Endothelial cell of umbilical vein (primary cell): ENCODE data around the gene GPR119. TPM values are rescaled to one million over a fixed set of nuclear protein-coding genes. Genes with fewer than 3 reads are reported as not detected.

Experiments used
- BruUV-seq: library from RNA; stranded (reverse); fragments of 400-500 nt; replicated peaks from 2 replicates; lab custom pipeline; 2021; lab: Mats Ljungman, UMichigan
- CTCF ChIA-PET: fragments of 300-600, 350-600 bp; sonication (Branson Sonifier 250); formaldehyde crosslinking; loops from one replicate; lab custom pipeline; 2021; ENCODE audit warnings: antibody characterized with exemption, inconsistent platforms; lab: Charles Lee
- POLR2A ChIA-PET: fragments of 300-600, 350-600 bp; sonication (Branson Sonifier 250); formaldehyde crosslinking; loops from one replicate; lab custom pipeline; 2021; ENCODE audit warnings: antibody characterized with exemption, inconsistent platforms; lab: Charles Lee
- DNase-seq: peaks from one replicate; pipeline ENCODE4 v3.0.0-alpha.2; 2011; ENCODE audit warnings: low read depth, low spot score
- FAIRE-seq: peaks from 2 replicates; lab custom pipeline; 2011; peaks lifted over from hg19 to GRCh38; lab: Jason Lieb, UNC
- H2AFZ ChIP-seq: 2 replicates; pipeline ENCODE4 v1.6.0; 2012; ENCODE audit warnings: low read depth, low read length, control low read depth, inconsistent platforms
- H3K27ac ChIP-seq: 2 replicates; pipeline ENCODE4 v1.5.1; 2011; ENCODE audit warnings: low read depth, mild to moderate bottlenecking, control low read depth, low read length, moderate library complexity; ENCODE audit not compliant: insufficient read depth
- H3K27me3 ChIP-seq, 2 experiments: 2 replicates each; pipeline versions ENCODE4 v1.6.0 to v1.6.1; 2011; ENCODE audit warnings: low read length in 2 of 2, mixed read lengths in 1 of 2; ENCODE audit not compliant: control insufficient read depth in 2 of 2, insufficient read depth in 2 of 2
- H3K36me3 ChIP-seq, 2 experiments: 2 replicates in 1 of 2; 3 replicates in 1 of 2; pipeline ENCODE4 v1.5.1; 2011; ENCODE audit warnings: low read length in 2 of 2, mild to moderate bottlenecking in 1 of 2, moderate library complexity in 1 of 2; ENCODE audit not compliant: control insufficient read depth in 2 of 2, insufficient read depth in 2 of 2; ENCODE audit errors: extremely low read depth in 1 of 2
- H3K4me1 ChIP-seq: 3 replicates; pipeline ENCODE4 v1.5.1; 2011; ENCODE audit warnings: mild to moderate bottlenecking, low read length; ENCODE audit not compliant: control insufficient read depth, insufficient read depth; ENCODE audit errors: extremely low read depth
- H3K4me2 ChIP-seq: 2 replicates; pipeline ENCODE4 v1.6.1; 2011; ENCODE audit warnings: low read length, control low read depth, mixed read lengths; ENCODE audit not compliant: insufficient read depth
- H3K4me3 ChIP-seq, 3 experiments: fragments of 200-600 bp in 1 of 3; sonication (generic), shearing (Covaris generic) in 1 of 3; replicated peaks in 1 of 3; 2 replicates each; pipeline ENCODE4 v1.5.1; 2011 to 2016; ENCODE audit warnings: control low read depth in 3 of 3, low read length in 3 of 3, mild to moderate bottlenecking in 2 of 3, inconsistent platforms in 1 of 3, low read depth in 1 of 3, moderate library complexity in 1 of 3; ENCODE audit not compliant: insufficient read depth in 1 of 3
- H3K79me2 ChIP-seq: 2 replicates; pipeline ENCODE4 v1.6.0; 2012; ENCODE audit warnings: low read length, inconsistent platforms; ENCODE audit not compliant: control insufficient read depth, insufficient read depth
- H3K9ac ChIP-seq: replicated peaks from 2 replicates; pipeline ENCODE3; 2011; ENCODE audit warnings: low read length, control low read depth; ENCODE audit not compliant: insufficient read depth; ENCODE audit errors: extremely low read depth
- H3K9me1 ChIP-seq: replicated peaks from 3 replicates; pipeline ENCODE4 v1.6.0; 2011; ENCODE audit warnings: mild to moderate bottlenecking, low read length; ENCODE audit not compliant: control insufficient read depth, insufficient read depth; ENCODE audit errors: extremely low read depth
- H3K9me3 ChIP-seq: replicated peaks from 2 replicates; pipeline ENCODE4 v1.5.1; 2012; ENCODE audit warnings: low read length, inconsistent platforms; ENCODE audit not compliant: control insufficient read depth, insufficient read depth
- H4K20me1 ChIP-seq: replicated peaks from 2 replicates; pipeline ENCODE3; 2011; ENCODE audit warnings: mild to moderate bottlenecking, low read length; ENCODE audit not compliant: control insufficient read depth, insufficient read depth; ENCODE audit errors: extremely low read depth
- EZH2 ChIP-seq: IDR thresholded peaks from 2 replicates; pipeline ENCODE4 v1.6.1; 2012; ENCODE audit warnings: borderline replicate concordance, low read depth, mild to moderate bottlenecking, moderate library complexity, low read length, inconsistent platforms; ENCODE audit not compliant: severe bottlenecking
- FOS ChIP-seq: IDR thresholded peaks from 2 replicates; pipeline ENCODE4 v1.6.1; 2011; ENCODE audit warnings: mild to moderate bottlenecking, low read length, moderate library complexity, borderline replicate concordance; ENCODE audit not compliant: insufficient read depth
- GATA2 ChIP-seq: IDR thresholded peaks from 2 replicates; pipeline ENCODE4 v1.7.0; 2011; ENCODE audit warnings: low read depth, mild to moderate bottlenecking, moderate library complexity, mixed read lengths, low read length; ENCODE audit not compliant: insufficient read length, insufficient read depth
- JUN ChIP-seq: IDR thresholded peaks from 2 replicates; pipeline ENCODE4 v1.6.1; 2011; ENCODE audit warnings: borderline replicate concordance, low read depth; ENCODE audit not compliant: insufficient read length, insufficient read depth
- MYC ChIP-seq: IDR thresholded peaks from one replicate; pipeline ENCODE4 v1.6.1; 2011; ENCODE audit warnings: mild to moderate bottlenecking, low read depth, low read length
- POLR2A ChIP-seq: IDR thresholded peaks from 2 replicates; pipeline ENCODE4 v1.6.1; 2012; ENCODE audit warnings: low read depth, mild to moderate bottlenecking, control low read depth, low read length
- POLR2AphosphoS5 ChIP-seq: IDR thresholded peaks from 2 replicates; pipeline ENCODE4 v1.6.1; 2012; ENCODE audit warnings: low read depth, mild to moderate bottlenecking, control low read depth, low read length, moderate library complexity; ENCODE audit not compliant: insufficient read depth
- dilution Hi-C: fragments of 300-500 bp; cut with MboI; formaldehyde crosslinking; loops from one replicate; pipeline ENCODE4 v1.15.0; 2019; ENCODE audit warnings: low sequenced_read_pairs; ENCODE audit not compliant: extremely low pct_ligation_motif_present
- intact Hi-C: fragments of 100-400 bp; cut with micrococcal nuclease; formaldehyde crosslinking; loops from one replicate; pipeline ENCODE4 v1.10.0; 2022
- polyA plus RNA-seq, 4 experiments: library from polyadenylated mRNA; depleted of rRNA in 3 of 4; stranded (reverse) in 3 of 4; unstranded in 1 of 4; fragments of >200 nt; gene quantifications; 2 replicates each; pipeline versions ENCODE4 v1.2.1 to v1.2.3, GENCODE V29; 2011 to 2012; ENCODE audit warnings: missing spikeins in 1 of 4
- total RNA-seq: library from RNA; stranded (reverse); gene quantifications from 2 replicates; pipeline ENCODE4 v1.2.3, GENCODE V29; 2021
- TF ChIP-seq, protein P1 (sequence below): IDR thresholded peaks from 2 replicates; pipeline ENCODE4 v1.6.1; 2011; ENCODE audit not compliant: insufficient read depth, insufficient read length
- TF ChIP-seq, protein P2 (sequence below), 2 donors: IDR thresholded peaks; 1 replicate in 1 of 2; 2 replicates in 1 of 2; pipeline ENCODE4 v1.5.1; 2011; ENCODE audit warnings: low read length in 2 of 2, mild to moderate bottlenecking in 2 of 2, moderate library complexity in 2 of 2, control low read depth in 1 of 2, inconsistent platforms in 1 of 2, low read depth in 1 of 2; ENCODE audit not compliant: insufficient read depth in 1 of 2; ENCODE audit errors: extremely low read depth in 1 of 2

Gene GPR119
- total and polyA plus RNA-seq, 2 donors (not counting 3 experiments of a cell fraction or from before 2014, with no cell fraction given) = not detected

DNA sequence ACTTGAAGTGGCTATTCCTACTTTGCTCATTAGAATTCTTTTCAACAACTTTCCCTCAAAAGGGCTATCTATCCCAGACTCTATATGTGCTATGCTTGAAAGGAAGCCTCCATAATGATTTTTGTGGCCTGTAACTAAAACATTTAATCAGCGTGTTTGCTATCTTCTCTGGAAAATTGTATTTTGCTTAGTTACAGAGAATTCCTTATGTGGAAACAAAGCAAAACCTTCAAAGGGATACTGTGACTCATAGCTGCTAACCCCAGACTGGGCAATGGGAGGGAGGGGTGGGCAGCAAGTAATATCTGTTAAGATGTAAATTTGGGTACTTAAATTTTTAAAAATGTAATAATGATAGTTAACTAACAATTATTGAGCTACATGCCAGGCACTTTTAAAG is 42.1 kb downstream of the GPR119 start:
- Histone ChIP-seq H3K4me1 (no peaks in the 10 kb centered on the region), H2AFZ (no peak overlapping the region), H4K20me1 (no peaks in the 10 kb centered on the region), H3K27me3 (no peaks in the 10 kb centered on the region), H3K9me3 (no peaks in the 10 kb centered on the region), H3K79me2 (no peaks in the 10 kb centered on the region), H3K27ac (no peak overlapping the region), H3K36me3 (no peaks in the 10 kb centered on the region), H3K4me2 (no peak overlapping the region), H3K9ac (no peak overlapping the region), H3K9me1 (no peaks in the 10 kb centered on the region), H3K4me3 (no peak overlapping the region)
- intact Hi-C loops = no loop called here
- dilution Hi-C loops = no loop called here
- TF ChIP-seq FOS (no peak), POLR2A (no peak), GATA2 (no peak), JUN (no peak), MYC (no peak), EZH2 (no peak), POLR2AphosphoS5 (no peak)
- TF ChIP-seq, protein P1, sequence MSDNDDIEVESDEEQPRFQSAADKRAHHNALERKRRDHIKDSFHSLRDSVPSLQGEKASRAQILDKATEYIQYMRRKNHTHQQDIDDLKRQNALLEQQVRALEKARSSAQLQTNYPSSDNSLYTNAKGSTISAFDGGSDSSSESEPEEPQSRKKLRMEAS = no peak
- TF ChIP-seq, protein P2, sequence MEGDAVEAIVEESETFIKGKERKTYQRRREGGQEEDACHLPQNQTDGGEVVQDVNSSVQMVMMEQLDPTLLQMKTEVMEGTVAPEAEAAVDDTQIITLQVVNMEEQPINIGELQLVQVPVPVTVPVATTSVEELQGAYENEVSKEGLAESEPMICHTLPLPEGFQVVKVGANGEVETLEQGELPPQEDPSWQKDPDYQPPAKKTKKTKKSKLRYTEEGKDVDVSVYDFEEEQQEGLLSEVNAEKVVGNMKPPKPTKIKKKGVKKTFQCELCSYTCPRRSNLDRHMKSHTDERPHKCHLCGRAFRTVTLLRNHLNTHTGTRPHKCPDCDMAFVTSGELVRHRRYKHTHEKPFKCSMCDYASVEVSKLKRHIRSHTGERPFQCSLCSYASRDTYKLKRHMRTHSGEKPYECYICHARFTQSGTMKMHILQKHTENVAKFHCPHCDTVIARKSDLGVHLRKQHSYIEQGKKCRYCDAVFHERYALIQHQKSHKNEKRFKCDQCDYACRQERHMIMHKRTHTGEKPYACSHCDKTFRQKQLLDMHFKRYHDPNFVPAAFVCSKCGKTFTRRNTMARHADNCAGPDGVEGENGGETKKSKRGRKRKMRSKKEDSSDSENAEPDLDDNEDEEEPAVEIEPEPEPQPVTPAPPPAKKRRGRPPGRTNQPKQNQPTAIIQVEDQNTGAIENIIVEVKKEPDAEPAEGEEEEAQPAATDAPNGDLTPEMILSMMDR (IDR thresholded peaks at IDR 0.05; ENCODE audit: extremely low read depth in 1 of 2, insufficient read depth in 1 of 2, low read depth in 1 of 2, low read length in 2 of 2) = no peak
- no peak for DNase-seq
- CTCF ChIA-PET = interaction anchor here (1.0 to 1.9 kb wide), 2 partner anchors 13 to 197 kb away, joined by 3 to 4 read pairs; no protein-coding TSS in a partner anchor
- POLR2A ChIA-PET = no interaction called here
- FAIRE-seq = no peak
- BruUV-seq = no TSS peak
